NOMO-1 (cell line): Measurements from ENCODE around the gene MACROH2A1.

Experiments
- DNase-seq, 2 experiments: peaks; one replicate each; lab custom pipeline; 2025; ENCODE audit not compliant: unreplicated experiment in 2 of 2; lab: John Stamatoyannopoulos, UW

The MACROH2A1 gene

GRCh38 chr5:135335031-135335828, 63.8 kb downstream of the MACROH2A1 start:
- no peak for DNase-seq

GRCh38 chr5:135333732-135334515, 65.1 kb downstream of the MACROH2A1 start:
- DNase-seq, result no peak

- DNase-seq, result peak in 1 of 2 experiments; percentile 40
Observed at GRCh38 chr5:135332519-135333150, 66.4 kb downstream of the MACROH2A1 start.

GRCh38 chr5:135331612-135332011, 67.4 kb downstream of the MACROH2A1 start:
- no peak for DNase-seq

- no peak for DNase-seq
Observed at GRCh38 chr5:135330798-135331096, 68.3 kb downstream of the MACROH2A1 start.

GRCh38 chr5:135329913-135330797, 68.9 kb downstream of the MACROH2A1 start:
- no peak for DNase-seq

GRCh38 chr5:135329066-135329912, 69.7 kb downstream of the MACROH2A1 start:
- DNase-seq, result no peak

GRCh38 chr5:135328128-135328687, 70.8 kb downstream of the MACROH2A1 start:
- no peak for DNase-seq

GRCh38 chr5:135327429-135328127, 71.5 kb downstream of the MACROH2A1 start:
- no peak for DNase-seq

- no peak for DNase-seq
Observed at GRCh38 chr5:135326296-135327254, 72.5 kb downstream of the MACROH2A1 start.

GRCh38 chr5:135324897-135325650, 74.0 kb downstream of the MACROH2A1 start:
- DNase-seq, result no peak

GRCh38 chr5:135324160-135324559, 74.9 kb downstream of the MACROH2A1 start:
- DNase-seq, result no peak

GRCh38 chr5:135323701-135324132, 75.3 kb downstream of the MACROH2A1 start:
- no peak for DNase-seq

GRCh38 chr5:135323227-135323626, 75.8 kb downstream of the MACROH2A1 start:
- DNase-seq, result no peak

- DNase-seq, result no peak
Observed at GRCh38 chr5:135322744-135323143, 76.3 kb downstream of the MACROH2A1 start.

- DNase-seq, result no peak
Observed at GRCh38 chr5:135322271-135322670, 76.8 kb downstream of the MACROH2A1 start.
